Measurements from ENCODE around the gene SLC12A8.

DNA sequence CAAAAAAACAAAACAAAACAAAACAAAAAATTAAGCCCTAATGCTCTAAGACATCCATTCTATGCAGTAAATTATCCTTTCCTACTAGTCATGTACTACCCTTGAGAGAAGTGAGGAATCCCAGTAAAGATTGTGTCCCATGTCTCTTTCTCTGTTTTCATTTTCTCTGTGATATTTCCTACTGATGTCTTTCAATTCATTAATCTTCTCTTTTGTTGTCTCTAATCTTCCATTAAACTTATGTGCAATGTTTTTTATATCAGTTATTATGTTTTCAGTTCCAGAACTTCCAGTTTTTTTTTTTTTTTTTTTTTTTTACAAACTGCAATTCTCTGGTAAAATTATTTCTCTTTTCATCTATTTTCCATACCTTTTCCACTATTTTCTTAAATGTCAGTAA is 44.1 kb upstream of the SLC12A8 start:
- TF ChIP-seq, protein P1, sequence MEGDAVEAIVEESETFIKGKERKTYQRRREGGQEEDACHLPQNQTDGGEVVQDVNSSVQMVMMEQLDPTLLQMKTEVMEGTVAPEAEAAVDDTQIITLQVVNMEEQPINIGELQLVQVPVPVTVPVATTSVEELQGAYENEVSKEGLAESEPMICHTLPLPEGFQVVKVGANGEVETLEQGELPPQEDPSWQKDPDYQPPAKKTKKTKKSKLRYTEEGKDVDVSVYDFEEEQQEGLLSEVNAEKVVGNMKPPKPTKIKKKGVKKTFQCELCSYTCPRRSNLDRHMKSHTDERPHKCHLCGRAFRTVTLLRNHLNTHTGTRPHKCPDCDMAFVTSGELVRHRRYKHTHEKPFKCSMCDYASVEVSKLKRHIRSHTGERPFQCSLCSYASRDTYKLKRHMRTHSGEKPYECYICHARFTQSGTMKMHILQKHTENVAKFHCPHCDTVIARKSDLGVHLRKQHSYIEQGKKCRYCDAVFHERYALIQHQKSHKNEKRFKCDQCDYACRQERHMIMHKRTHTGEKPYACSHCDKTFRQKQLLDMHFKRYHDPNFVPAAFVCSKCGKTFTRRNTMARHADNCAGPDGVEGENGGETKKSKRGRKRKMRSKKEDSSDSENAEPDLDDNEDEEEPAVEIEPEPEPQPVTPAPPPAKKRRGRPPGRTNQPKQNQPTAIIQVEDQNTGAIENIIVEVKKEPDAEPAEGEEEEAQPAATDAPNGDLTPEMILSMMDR (IDR thresholded peaks at IDR 0.05; ENCODE audit: low read length), result no peak
- TF ChIP-seq EZH2 (optimal IDR thresholded peaks at IDR 0.05; ENCODE audit: low read depth, low read length), result no peak
- TF ChIP-seq EZH2phosphoT487 (IDR thresholded peaks at IDR 0.05; ENCODE audit: low read length), result no peak
